Ovary (tissue), 3 donors: ENCODE data around the gene BAX.

Source experiments
- POLR2A ChIP-seq: fragments of 450-650 bp; IDR thresholded peaks from one replicate; pipeline ENCODE4 v1.6.1; 2017; ENCODE audit warnings: antibody characterized with exemption, mild to moderate bottlenecking, moderate library complexity
- TF ChIP-seq, protein P1 (sequence below), 3 donors: fragments of 450-650 bp in 2 of 3; fragments of 200-600 bp in 1 of 3; IDR thresholded peaks; one replicate each; pipeline versions ENCODE4 v1.5.1 to v1.8.0; 2016 to 2022; ENCODE audit warnings: antibody characterized with exemption in 3 of 3, mild to moderate bottlenecking in 1 of 3
- donor health status: DM: no; HTN: no; CAD: no.

DNA sequence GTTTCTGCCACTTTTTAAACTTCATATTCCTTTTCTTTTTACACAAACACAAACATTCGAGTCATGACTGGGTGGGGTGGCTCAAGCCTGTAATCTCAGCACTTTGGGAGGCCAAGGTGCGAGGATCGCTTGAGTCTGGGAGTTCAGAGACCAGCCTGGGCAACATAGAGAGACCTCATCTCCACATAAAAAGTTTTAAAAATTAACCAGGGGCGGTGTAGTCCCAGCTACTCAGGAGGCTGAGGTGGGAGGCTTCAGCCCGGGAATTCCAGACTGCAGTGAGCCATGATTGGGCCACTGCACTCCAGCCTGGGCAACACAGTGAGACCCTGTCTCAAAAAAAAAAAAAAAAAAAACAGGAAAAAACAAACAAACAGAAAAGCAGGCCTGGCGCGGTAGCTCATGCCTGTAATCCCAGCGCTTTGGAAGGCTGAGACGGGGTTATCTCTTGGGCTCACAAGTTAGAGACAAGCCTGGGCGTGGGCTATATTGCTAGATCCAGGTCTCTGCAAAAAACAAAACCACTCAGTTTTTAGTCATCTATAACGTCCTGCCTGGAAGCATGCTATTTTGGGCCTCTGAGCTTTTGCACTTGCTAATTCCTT lies 583 bp upstream of the BAX start:
- TF ChIP-seq, protein P1, sequence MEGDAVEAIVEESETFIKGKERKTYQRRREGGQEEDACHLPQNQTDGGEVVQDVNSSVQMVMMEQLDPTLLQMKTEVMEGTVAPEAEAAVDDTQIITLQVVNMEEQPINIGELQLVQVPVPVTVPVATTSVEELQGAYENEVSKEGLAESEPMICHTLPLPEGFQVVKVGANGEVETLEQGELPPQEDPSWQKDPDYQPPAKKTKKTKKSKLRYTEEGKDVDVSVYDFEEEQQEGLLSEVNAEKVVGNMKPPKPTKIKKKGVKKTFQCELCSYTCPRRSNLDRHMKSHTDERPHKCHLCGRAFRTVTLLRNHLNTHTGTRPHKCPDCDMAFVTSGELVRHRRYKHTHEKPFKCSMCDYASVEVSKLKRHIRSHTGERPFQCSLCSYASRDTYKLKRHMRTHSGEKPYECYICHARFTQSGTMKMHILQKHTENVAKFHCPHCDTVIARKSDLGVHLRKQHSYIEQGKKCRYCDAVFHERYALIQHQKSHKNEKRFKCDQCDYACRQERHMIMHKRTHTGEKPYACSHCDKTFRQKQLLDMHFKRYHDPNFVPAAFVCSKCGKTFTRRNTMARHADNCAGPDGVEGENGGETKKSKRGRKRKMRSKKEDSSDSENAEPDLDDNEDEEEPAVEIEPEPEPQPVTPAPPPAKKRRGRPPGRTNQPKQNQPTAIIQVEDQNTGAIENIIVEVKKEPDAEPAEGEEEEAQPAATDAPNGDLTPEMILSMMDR (IDR thresholded peaks at IDR 0.05), result no peak
- TF ChIP-seq POLR2A, result no peak
